Measurements from ENCODE around the gene TRIM59. TPM values are rescaled to one million over a fixed set of nuclear protein-coding genes. Genes with fewer than 3 reads are reported as not detected.
A peak's percentile ranks its signal among the peaks of the same experiment; 100 is the strongest.
"Not testable (repeated sequence)": the region's sequence is repeated elsewhere in the genome, so short reads cannot be mapped to it uniquely, and the experiment has no call there.

TRIM59 gene
- polyA plus RNA-seq, 1 donor = 8.3 TPM

GRCh38 chr3:160454995-160455394 is 5.4 kb upstream of the TRIM59 start:
- DNase-seq = no peak

GRCh38 chr3:160452251-160452650 is 2.7 kb upstream of the TRIM59 start:
- not testable (repeated sequence) for DNase-seq

GRCh38 chr3:160451602-160452001 is 2.0 kb upstream of the TRIM59 start:
- DNase-seq = no peak

- no peak for DNase-seq
Observed at GRCh38 chr3:160450846-160451245, 1.3 kb upstream of the TRIM59 start.

- peak; percentile 30 for DNase-seq
Observed at GRCh38 chr3:160448845-160449635, 546 bp downstream of the TRIM59 start.

- no peak for DNase-seq
Observed at GRCh38 chr3:160447544-160447943, 2.0 kb downstream of the TRIM59 start.

- no peak for DNase-seq
Observed at GRCh38 chr3:160446522-160447056, 3.0 kb downstream of the TRIM59 start.

GRCh38 chr3:160445854-160446253 is 3.7 kb downstream of the TRIM59 start:
- DNase-seq = no peak

- DNase-seq = no peak
Observed at GRCh38 chr3:160444411-160444810, 5.2 kb downstream of the TRIM59 start.

GRCh38 chr3:160440687-160441086 is 8.9 kb downstream of the TRIM59 start:
- no peak for DNase-seq

- no peak for DNase-seq
Observed at GRCh38 chr3:160437083-160437455, 12.5 kb downstream of the TRIM59 start.

- no peak for DNase-seq
Observed at GRCh38 chr3:160435747-160436146, 13.8 kb downstream of the TRIM59 start.

GRCh38 chr3:160435095-160435494 is 14.5 kb downstream of the TRIM59 start:
- DNase-seq = no peak

- no peak for DNase-seq
Observed at GRCh38 chr3:160434071-160434470, 15.5 kb downstream of the TRIM59 start.

GRCh38 chr3:160427832-160428424 is 21.7 kb downstream of the TRIM59 start:
- no peak for DNase-seq

GRCh38 chr3:160417311-160417710 is 32.3 kb downstream of the TRIM59 start:
- DNase-seq = no peak

GRCh38 chr3:160413613-160414248 is 35.9 kb downstream of the TRIM59 start:
- peak; percentile 61 for DNase-seq

- DNase-seq = no peak
Observed at GRCh38 chr3:160412477-160412876, 37.1 kb downstream of the TRIM59 start.

- DNase-seq = no peak
Observed at GRCh38 chr3:160409812-160410610, 39.6 kb downstream of the TRIM59 start.

GRCh38 chr3:160403796-160404470 is 45.7 kb downstream of the TRIM59 start:
- DNase-seq = peak; percentile 15

GRCh38 chr3:160403028-160403545 is 46.5 kb downstream of the TRIM59 start:
- no peak for DNase-seq

Data from hindlimb muscle (tissue), 1 donor.